SK-N-SH treated with all-trans-retinoic acid at 6 μM for 48 hours (cell line): ENCODE measurements around the gene MYCBPAP.

ENCODE experiments used
- ATAC-seq: fragments of 200-7000 bp; cut with Tn5 transposase; 3 replicates; pipeline ENCODE4 v1.9.1; 2020; ENCODE audit warnings: mild to moderate bottlenecking, moderate library complexity
- ARNTL ChIP-seq: fragments of 450-650 bp; formaldehyde crosslinking; IDR thresholded peaks from 2 replicates; pipeline ENCODE4 v1.5.0; 2020; ENCODE audit warnings: low read depth, mild to moderate bottlenecking, moderate library complexity, borderline replicate concordance
- BACH2 ChIP-seq: fragments of 250-450 bp; sonication (Bioruptor Pico); IDR thresholded peaks from 2 replicates; pipeline ENCODE4 v1.9.0; 2021; ENCODE audit warnings: mild to moderate bottlenecking, borderline replicate concordance
- CREB5 ChIP-seq: fragments of 250-450 bp; sonication (Bioruptor Pico); IDR thresholded peaks from 2 replicates; pipeline ENCODE4 v1.5.1; 2020; ENCODE audit warnings: low read depth, mild to moderate bottlenecking, moderate library complexity
- CSDC2 ChIP-seq: fragments of 250-450 bp; sonication (Bioruptor Pico); IDR thresholded peaks from 2 replicates; pipeline ENCODE4 v1.5.0; 2020; ENCODE audit warnings: mild to moderate bottlenecking, moderate library complexity
- CSRNP3 ChIP-seq: fragments of 250-450 bp; sonication (Bioruptor Pico); IDR thresholded peaks from 2 replicates; pipeline ENCODE4 v1.5.1; 2021; ENCODE audit warnings: mild to moderate bottlenecking, moderate library complexity
- ESRRG ChIP-seq: fragments of 250-450 bp; sonication (Bioruptor Pico); IDR thresholded peaks from 2 replicates; pipeline ENCODE4 v1.6.1; 2021; ENCODE audit warnings: mild to moderate bottlenecking
- GLIS3 ChIP-seq: fragments of 250-450 bp; sonication (Bioruptor Pico); IDR thresholded peaks from 2 replicates; pipeline ENCODE4 v1.5.0; 2020; ENCODE audit warnings: mild to moderate bottlenecking, moderate library complexity
- ISL1 ChIP-seq: fragments of 250-450 bp; sonication (Bioruptor Pico); IDR thresholded peaks from 2 replicates; pipeline ENCODE4 v2.1.2; 2022; ENCODE audit warnings: mild to moderate bottlenecking, moderate library complexity
- OSR1 ChIP-seq: fragments of 250-450 bp; sonication (Bioruptor Pico); IDR thresholded peaks from 2 replicates; pipeline ENCODE4 v1.8.0; 2022; ENCODE audit warnings: moderate library complexity, mild to moderate bottlenecking, inconsistent platforms
- PATZ1 ChIP-seq: fragments of 250-450 bp; sonication (Bioruptor Pico); IDR thresholded peaks from 2 replicates; pipeline ENCODE4 v1.8.0; 2020; ENCODE audit warnings: mild to moderate bottlenecking, moderate library complexity, borderline replicate concordance
- POU6F1 ChIP-seq: fragments of 250-450 bp; sonication (Bioruptor Pico); IDR thresholded peaks from 2 replicates; pipeline ENCODE4 v1.8.0; 2021; ENCODE audit warnings: low read depth, mild to moderate bottlenecking, moderate library complexity, borderline replicate concordance
- PPARA ChIP-seq: fragments of 250-450 bp; sonication (Bioruptor Pico); IDR thresholded peaks from 2 replicates; pipeline ENCODE4 v1.5.0; 2020; ENCODE audit warnings: mild to moderate bottlenecking, borderline replicate concordance
- RARB ChIP-seq: fragments of 250-450 bp; sonication (Bioruptor Pico); IDR thresholded peaks from 2 replicates; pipeline ENCODE4 v1.8.0; 2021; ENCODE audit warnings: mild to moderate bottlenecking, moderate library complexity
- SNAI2 ChIP-seq: fragments of 250-450 bp; sonication (Bioruptor Pico); IDR thresholded peaks from 2 replicates; pipeline ENCODE4 v1.5.0; 2020; ENCODE audit warnings: mild to moderate bottlenecking, moderate library complexity
- TCF4 ChIP-seq: fragments of 250-450 bp; sonication (Bioruptor Pico); IDR thresholded peaks from 2 replicates; pipeline ENCODE4 v1.8.0; 2021; ENCODE audit warnings: mild to moderate bottlenecking, moderate library complexity, borderline replicate concordance
- TOX ChIP-seq: fragments of 250-450 bp; sonication (Bioruptor Pico); IDR thresholded peaks from 2 replicates; pipeline ENCODE4 v1.8.0; 2021; ENCODE audit warnings: mild to moderate bottlenecking, moderate library complexity, borderline replicate concordance
- ZC3H10 ChIP-seq: fragments of 250-450 bp; sonication (Bioruptor Pico); IDR thresholded peaks from 2 replicates; pipeline ENCODE4 v1.5.1; 2021; ENCODE audit warnings: mild to moderate bottlenecking, moderate library complexity
- ZFP3 ChIP-seq: fragments of 250-450 bp; sonication (Bioruptor Pico); IDR thresholded peaks from 2 replicates; pipeline ENCODE4 v1.5.0; 2020; ENCODE audit warnings: mild to moderate bottlenecking, moderate library complexity
- ZFP30 ChIP-seq: fragments of 450-650 bp; formaldehyde crosslinking; IDR thresholded peaks from 2 replicates; pipeline ENCODE4 v1.5.0; 2022; ENCODE audit warnings: mild to moderate bottlenecking, moderate library complexity
- ZNF565 ChIP-seq: fragments of 450-650 bp; formaldehyde crosslinking; conservative IDR thresholded peaks from 2 replicates; pipeline ENCODE4 v1.5.0; 2020; ENCODE audit warnings: low read depth, mild to moderate bottlenecking, moderate library complexity
- ZNF70 ChIP-seq: fragments of 450-650 bp; formaldehyde crosslinking; IDR thresholded peaks from 2 replicates; pipeline ENCODE4 v1.5.0; 2020; ENCODE audit warnings: mild to moderate bottlenecking, moderate library complexity
- ZNF8 ChIP-seq: fragments of 450-650 bp; formaldehyde crosslinking; IDR thresholded peaks from 2 replicates; pipeline ENCODE4 v1.5.0; 2020; ENCODE audit warnings: mild to moderate bottlenecking, moderate library complexity

Gene MYCBPAP

GRCh38 chr17:50533185-50533584 lies 24.9 kb downstream of the MYCBPAP start:
- TF ChIP-seq ZC3H10 (CRISPR knock-in tag) (no peak), ZNF70 (CRISPR knock-in tag) (no peak), ZFP3 (no peak), ESRRG (CRISPR knock-in tag) (no peak), GLIS3 (CRISPR knock-in tag) (no peak), CSRNP3 (CRISPR knock-in tag) (no peak), PPARA (CRISPR knock-in tag) (no peak), TCF4 (CRISPR knock-in tag) (no peak), POU6F1 (CRISPR knock-in tag) (no peak), ZFP30 (CRISPR knock-in tag) (no peak), ISL1 (no peak), ZNF565 (CRISPR knock-in tag) (no peak), ZNF8 (no peak), RARB (no peak), SNAI2 (CRISPR knock-in tag) (no peak), PATZ1 (CRISPR knock-in tag) (no peak), CREB5 (CRISPR knock-in tag) (no peak), CSDC2 (CRISPR knock-in tag) (no peak)
- peak; percentile 8 for ATAC-seq

GRCh38 chr17:50533720-50534148 lies 25.5 kb downstream of the MYCBPAP start:
- no peak for TF ChIP-seq ESRRG (CRISPR knock-in tag)
- no peak for TF ChIP-seq ZNF70 (CRISPR knock-in tag)
- no peak for TF ChIP-seq ZC3H10 (CRISPR knock-in tag)
- TF ChIP-seq TCF4 (CRISPR knock-in tag) = no peak
- no peak for TF ChIP-seq ZFP30 (CRISPR knock-in tag)
- TF ChIP-seq OSR1 = no peak
- TF ChIP-seq ARNTL (CRISPR knock-in tag) = no peak
- no peak for TF ChIP-seq PPARA (CRISPR knock-in tag)
- no peak for TF ChIP-seq GLIS3 (CRISPR knock-in tag)
- TF ChIP-seq PATZ1 (CRISPR knock-in tag) = no peak
- no peak for TF ChIP-seq BACH2 (CRISPR knock-in tag)
- no peak for TF ChIP-seq TOX (CRISPR knock-in tag)
- TF ChIP-seq ISL1 = no peak
- no peak for TF ChIP-seq CSDC2 (CRISPR knock-in tag)
- TF ChIP-seq CREB5 (CRISPR knock-in tag) = no peak
- peak; percentile 61 for ATAC-seq
